GM19468 (cell line): ENCODE measurements around the gene ARID1B.

Source experiments
- ATAC-seq: cut with Tn5 transposase; IDR thresholded peaks from one replicate; pipeline ENCODE4 v1.9.1; 2021; ENCODE audit warnings: mild to moderate bottlenecking, moderate library complexity, moderate number of reproducible peaks; ENCODE audit not compliant: unreplicated experiment; ENCODE audit errors: extremely low read depth

The ARID1B gene

GRCh38 chr6:157239148-157239547 lies 462.0 kb downstream of the ARID1B start:
- no peak for ATAC-seq

GRCh38 chr6:157239671-157240058 lies 462.5 kb downstream of the ARID1B start:
- ATAC-seq, result no peak

- ATAC-seq, result no peak
Measured at GRCh38 chr6:157240059-157240959, 463.1 kb downstream of the ARID1B start.

- ATAC-seq, result no peak
Measured at GRCh38 chr6:157240960-157241311, 463.8 kb downstream of the ARID1B start.

GRCh38 chr6:157242791-157243190 lies 465.6 kb downstream of the ARID1B start:
- ATAC-seq, result no peak

- ATAC-seq, result no peak
Measured at GRCh38 chr6:157244175-157244574, 467.0 kb downstream of the ARID1B start.

- no peak for ATAC-seq
Measured at GRCh38 chr6:157244780-157245179, 467.6 kb downstream of the ARID1B start.

GRCh38 chr6:157245436-157245835 lies 468.3 kb downstream of the ARID1B start:
- ATAC-seq, result no peak

- no peak for ATAC-seq
Measured at GRCh38 chr6:157246048-157246630, 469.0 kb downstream of the ARID1B start.

GRCh38 chr6:157246771-157247484 lies 469.8 kb downstream of the ARID1B start:
- no peak for ATAC-seq

- ATAC-seq, result no peak
Measured at GRCh38 chr6:157248264-157248663, 471.1 kb downstream of the ARID1B start.

GRCh38 chr6:157249826-157250225 lies 472.6 kb downstream of the ARID1B start:
- no peak for ATAC-seq

- no peak for ATAC-seq
Measured at GRCh38 chr6:157251586-157252247, 474.5 kb downstream of the ARID1B start.

GRCh38 chr6:157253017-157253416 lies 475.8 kb downstream of the ARID1B start:
- no peak for ATAC-seq

GRCh38 chr6:157253699-157254098 lies 476.5 kb downstream of the ARID1B start:
- ATAC-seq, result no peak

GRCh38 chr6:157254538-157254937 lies 477.4 kb downstream of the ARID1B start:
- no peak for ATAC-seq

- no peak for ATAC-seq
Measured at GRCh38 chr6:157255079-157255478, 477.9 kb downstream of the ARID1B start.

- ATAC-seq, result no peak
Measured at GRCh38 chr6:157258878-157259277, 481.7 kb downstream of the ARID1B start.

GRCh38 chr6:157259443-157259842 lies 482.3 kb downstream of the ARID1B start:
- no peak for ATAC-seq
